NCI-H446 treated with DMSO at 0.1 percent for 48 hours (cell line): Measurements from ENCODE around the gene ANGPTL8.

ENCODE experiments used
- DNase-seq: peaks from one replicate; lab custom pipeline; 2025; lab: John Stamatoyannopoulos, UW

ANGPTL8 gene

DNA sequence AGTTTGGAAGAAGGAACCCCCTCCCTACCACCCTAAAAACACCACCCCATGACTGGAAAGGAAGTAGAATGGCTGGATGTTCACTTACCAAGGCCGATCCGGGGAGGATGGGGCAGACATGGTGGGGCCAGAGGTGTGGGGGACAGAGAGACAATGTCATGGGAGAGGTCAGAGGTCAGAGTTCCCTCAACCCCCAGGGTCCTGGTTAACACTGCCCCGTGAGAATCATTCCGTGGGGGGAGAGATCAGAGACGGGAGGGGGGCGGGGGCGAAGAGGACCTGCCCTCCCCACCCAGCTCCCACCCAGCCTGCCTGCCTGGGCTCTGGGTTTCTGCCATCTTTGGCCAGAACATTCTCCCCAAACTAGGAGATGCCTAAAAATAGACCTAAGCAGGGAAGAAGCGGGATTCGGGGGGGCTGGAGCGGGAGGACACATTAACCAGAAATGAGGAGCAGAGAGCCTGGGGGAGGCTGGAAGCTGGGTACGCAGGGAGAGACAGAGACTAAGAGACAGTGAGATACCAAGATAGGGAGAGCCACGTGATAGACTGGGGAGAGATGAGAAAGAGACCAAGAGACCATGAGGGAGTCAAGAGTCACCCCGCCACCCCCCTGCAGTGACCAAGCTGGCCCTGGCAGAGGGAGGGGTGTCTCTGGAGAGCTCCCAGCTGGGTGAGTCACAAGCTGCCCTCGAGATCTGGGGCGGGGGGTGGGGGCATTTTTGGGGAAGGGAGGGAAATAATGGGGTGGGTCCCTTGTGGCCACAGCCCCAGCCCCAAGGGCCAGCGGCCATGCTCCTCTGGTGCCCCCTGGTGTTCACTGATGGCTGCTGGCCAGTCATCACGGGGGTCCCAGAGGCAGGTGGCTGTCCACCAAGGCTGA lies 36.0 kb upstream of the ANGPTL8 start:
- DNase-seq: no peak

DNA sequence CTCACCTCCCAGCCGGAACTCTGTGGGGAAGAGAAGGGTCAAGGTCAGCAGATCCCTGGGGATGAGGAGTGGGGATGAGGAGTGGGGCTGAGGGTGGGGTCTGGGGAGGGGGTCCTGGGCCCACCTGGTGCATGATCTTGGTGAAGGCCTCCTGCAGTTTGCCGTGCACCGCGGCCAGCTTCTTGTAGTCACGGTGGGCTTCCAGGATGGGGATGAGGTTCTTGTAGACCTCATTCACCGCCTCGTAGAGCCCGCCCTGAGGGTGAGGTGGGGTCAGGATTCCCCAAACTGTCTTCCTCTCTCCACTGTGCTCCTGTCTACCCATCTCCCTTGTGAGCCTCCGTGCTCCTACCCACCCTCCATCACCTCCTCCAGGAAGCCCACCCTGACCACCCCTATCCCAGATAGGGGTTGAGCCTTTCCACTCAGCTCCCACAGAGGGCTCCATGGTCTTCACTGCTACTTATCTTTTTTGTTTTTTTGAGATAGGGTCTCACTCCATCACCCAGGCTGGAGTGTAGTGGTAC lies 35.3 kb upstream of the ANGPTL8 start:
- no peak for DNase-seq

DNA sequence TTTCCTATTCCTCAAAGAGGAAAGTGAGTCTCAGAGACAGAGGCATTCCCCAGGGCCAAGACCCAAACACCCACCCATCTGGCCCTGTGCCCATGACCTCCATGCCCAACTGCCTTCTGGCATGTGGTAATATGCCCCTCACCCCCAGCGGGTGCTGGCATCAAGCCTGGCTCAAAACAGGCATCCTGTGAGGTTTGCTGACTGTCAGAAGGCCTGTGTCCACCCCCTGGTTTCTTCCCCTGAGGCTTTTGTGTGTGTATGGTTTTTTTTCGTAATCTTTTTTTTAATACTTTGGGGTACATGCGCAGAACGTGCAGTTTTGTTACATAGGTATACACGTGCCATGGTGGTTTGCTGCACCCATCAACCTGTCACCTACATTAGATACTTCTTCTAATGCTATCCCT lies 34.5 kb upstream of the ANGPTL8 start:
- no peak for DNase-seq

DNA sequence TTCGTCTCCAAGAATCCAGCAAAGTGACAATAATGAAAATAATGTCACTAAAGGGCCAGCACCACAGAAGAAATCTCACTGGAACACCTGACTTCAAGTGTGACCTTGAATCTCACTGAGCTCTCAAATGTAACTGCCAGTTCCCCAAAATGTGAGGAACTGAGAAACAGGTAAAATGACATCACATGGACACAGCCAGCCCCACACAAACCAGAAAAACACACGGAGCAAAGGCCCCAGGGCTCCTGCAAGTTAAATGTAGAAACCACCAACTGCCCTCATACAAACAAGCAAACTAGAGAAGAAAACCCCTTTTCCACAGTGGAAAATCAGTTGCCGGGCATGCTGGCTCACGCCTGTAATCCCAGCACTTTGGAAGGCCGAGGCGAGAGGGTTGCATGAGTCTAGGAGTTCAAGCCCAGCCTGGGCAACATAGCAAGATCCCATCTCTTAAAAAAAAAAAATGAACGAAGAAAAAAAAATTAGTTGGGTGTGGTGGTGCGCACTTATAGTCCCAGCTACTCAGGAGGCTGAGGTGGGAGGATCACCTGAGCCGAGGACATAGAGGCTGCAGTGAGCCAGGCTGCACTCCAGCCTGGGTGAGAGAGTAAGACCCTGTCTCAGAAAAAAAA lies 33.4 kb upstream of the ANGPTL8 start:
- no peak for DNase-seq

DNA sequence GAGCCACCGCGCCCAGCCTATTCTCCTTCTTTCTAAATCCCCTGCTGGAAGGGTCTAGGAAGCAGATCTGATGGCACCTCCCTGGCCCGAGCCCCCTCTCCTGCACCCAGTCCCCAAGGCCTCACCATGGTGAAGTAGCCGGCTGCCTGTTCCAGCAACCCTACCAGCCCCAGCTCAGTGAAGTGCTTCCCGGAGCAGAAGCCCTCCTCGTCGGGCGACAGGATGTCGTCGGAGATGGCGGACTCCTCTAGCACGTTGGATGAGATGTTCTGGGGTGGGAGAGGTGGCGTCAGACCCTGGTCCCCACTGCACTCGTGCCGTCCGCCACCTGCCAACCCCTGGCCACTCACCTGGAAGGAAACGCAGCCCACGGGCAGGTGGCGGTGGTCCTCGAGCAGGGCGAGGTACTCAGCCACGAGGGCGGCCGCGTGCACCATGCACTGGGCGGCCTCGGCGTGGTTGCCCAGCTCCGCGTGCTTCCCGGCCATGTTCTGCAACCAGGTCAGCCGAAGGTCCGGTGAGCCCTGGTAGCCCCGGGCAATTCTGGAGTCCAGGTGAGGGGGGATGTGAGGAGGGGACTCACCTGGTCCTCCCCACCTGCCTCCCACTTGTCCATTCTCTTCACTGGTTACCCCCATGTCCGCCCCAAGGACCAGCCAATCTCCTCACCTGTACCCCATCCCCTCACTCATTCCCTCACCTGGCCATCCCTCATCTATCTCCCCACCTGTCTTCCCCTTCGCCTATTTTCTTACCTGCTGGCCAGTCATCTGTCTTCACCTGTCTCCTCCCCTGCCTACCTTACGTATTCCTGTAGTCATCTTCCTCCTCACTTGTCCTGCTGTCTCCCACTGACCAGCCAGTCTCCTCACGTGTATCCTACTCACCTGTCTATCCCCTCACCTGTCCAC lies 30.6 kb upstream of the ANGPTL8 start:
- no peak for DNase-seq

DNA sequence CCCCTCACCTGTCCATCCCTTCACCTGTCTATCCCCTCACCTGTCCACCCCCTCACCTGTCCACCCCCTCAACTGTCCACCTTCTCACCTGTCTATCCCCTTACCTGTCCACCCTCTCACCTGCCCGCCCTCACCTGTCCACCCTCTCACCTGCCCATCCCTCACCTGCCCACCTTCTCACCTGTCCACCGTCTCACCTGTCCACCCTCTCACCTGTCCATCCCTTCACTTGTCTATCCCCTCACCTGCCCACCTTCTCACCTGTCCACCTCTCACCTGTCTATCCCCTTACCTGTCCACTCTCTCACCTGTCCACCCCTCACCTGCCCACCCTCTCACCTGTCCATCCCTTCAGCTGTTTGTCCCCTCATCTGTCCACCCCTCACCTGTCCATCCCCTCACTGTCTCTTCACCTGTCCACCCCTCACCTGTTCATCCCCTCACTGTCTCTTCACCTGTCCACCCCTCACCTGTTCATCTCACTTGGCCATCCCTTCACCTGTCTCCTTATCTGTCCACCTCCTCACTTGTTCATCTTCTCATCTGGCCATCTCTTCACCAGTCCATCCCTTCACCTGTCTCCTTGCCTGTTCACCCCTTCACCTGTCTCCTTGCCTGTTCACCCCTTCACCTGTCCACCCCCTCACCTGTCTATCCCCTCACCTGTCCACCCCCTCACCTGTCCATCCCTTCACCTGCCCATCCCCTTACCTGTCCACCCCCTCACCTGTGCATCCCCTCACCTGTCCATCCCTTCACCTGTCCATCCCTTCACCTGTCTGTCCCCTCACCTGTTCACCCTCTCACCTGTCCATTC lies 29.4 kb upstream of the ANGPTL8 start:
- no peak for DNase-seq

DNA sequence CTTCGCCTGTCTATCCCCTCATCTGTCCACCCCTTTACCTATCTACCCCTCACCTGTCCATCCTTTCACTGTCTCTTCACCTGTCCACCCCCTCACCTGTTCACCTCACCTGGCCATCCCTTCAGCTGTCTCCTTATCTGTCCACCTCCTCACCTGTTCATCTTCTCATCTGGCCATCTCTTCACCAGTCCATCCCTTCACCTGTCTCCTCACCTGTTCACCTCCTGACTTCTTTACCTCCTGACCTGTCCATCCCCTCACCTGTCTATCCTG lies 28.8 kb upstream of the ANGPTL8 start:
- no peak for DNase-seq

DNA sequence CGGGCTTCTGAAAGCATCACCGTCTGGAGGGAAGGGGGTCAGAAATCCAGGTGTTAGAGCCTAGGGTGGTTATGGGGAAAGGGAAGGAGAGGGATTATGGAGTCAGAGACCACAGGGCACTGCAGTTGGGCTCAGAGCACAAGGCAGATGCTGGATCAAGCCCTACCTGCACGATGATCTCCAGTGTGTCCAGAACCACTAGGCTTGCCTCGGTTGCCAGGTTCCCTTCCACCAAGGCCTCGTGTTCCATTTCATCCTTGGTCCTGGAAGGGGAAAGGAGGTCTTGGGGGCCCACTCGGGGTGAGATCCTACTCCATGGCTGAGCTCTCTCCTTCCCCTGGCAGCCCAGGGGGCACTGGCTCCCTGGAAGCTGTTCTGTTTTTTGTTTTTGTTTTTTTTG lies 25.0 kb upstream of the ANGPTL8 start:
- no peak for DNase-seq

DNA sequence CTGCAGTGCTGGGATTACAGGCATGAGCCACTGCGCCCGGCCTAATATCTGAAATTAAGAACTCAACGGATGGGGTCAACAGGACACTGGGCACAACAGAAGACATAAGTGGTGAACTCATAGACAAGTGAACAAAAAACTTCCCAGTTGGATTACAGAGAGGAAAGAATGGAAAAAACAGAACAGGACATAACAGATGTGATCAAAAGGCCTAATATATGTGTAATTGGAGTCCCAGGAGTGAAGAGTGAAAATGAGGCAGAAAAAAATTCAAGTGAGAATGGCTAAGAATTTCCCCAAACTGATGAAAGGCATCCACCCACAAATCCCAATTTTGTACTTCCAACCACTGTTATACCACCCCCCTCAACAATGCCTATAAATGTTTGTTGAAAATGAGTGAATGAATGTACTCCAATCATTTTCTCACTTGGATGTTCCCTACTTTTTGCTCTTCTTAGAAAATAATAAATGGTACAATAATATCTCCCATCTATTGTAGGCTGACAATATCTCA lies 18.3 kb upstream of the ANGPTL8 start:
- DNase-seq: no peak

DNA sequence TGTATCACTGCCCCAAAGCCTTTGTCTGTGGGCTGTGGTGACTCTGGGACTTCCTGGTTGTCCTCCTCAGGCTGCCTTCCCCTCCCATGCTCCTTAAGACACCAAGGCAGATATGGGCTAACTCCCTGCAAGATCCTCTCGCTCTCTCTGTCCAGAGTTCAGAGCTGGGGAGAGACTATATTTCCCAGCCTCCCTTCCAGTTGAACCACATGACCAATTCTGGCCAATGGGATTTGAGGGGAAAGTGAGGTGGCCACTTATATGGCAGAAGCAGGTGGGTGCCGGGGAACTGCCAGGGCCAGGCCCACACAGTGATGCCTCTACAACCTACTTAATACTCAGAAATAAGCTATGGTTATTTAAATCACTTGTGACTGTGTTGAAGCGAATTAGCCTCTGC lies 16.2 kb upstream of the ANGPTL8 start:
- DNase-seq: no peak

DNA sequence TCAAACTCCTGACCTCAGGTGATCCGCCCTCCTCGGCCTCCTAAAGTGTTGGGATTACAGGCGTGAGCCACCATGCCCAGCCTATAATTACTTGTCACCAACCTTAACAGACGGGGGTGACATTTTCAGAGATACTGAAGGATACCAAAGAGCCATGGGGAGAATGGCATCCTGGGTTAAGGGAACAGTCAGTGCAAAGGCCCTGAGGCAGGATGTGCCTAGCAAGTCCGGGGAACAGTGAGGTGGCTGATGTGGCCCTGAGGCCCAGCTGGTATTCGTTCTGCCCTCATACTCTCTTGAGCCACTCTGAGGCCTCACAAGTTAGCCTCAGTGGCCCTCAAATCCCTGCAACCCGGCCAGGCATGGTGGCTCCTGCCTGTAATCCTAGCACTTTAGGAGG lies 15.0 kb upstream of the ANGPTL8 start:
- DNase-seq: no peak

DNA sequence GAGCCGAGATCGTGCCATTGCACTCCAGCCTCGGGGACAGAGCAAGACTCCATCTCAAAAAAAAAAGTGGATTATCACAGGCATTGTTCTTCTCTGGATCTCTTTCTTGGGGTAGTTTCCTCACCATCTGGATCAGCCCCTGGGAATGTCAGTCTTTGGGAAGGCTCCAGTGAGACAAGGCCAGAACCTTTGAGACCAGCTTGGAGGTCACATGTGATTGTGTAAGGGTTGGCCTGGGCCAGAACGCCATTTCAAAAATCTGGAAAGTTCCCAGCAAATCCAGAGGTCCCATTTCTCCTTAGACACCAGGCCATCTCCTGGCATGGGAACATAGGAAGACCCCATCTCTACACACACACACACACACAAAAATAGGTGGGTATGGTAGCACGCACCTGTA lies 14.2 kb upstream of the ANGPTL8 start:
- no peak for DNase-seq

DNA sequence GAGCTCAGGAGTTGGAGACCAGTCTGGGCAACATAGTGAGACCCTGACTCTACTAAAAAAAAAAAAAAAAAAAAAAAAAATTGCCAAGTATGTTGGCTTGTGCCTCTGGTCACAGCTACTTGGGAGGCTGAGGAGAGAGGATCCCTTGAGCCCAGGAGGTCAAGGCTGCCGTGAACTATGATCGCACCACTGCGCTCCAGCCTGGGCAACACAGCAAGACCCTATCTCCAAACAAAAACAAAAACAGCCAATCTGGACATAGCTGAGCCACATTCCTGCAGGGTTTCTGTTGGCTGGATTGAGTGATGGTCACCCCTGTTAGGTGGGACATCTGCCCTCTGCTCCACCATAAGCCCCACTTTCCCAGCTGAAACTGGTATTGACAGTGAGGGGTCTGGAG lies 13.6 kb upstream of the ANGPTL8 start:
- DNase-seq: no peak

DNA sequence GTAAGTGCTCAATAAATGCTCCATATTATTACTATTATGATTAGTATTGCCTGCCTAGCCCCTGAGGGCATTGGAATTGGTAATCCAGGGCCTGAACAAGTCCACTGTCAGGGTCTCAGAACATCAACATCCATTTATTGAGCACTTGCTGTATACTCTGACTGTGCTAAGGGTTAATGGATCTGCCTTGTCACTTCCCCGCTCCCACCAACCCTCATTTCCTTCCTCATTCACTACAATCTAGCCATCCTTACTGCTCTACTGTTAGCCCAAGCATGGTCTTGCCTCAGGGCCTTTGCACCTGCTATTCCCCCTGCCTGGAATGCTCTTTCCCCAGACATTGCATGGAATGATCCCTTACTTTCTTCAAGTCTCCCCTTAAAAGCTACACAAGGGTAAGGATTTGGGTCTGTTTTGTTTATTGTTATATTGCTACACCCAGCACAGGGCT lies 12.7 kb upstream of the ANGPTL8 start:
- no peak for DNase-seq

DNA sequence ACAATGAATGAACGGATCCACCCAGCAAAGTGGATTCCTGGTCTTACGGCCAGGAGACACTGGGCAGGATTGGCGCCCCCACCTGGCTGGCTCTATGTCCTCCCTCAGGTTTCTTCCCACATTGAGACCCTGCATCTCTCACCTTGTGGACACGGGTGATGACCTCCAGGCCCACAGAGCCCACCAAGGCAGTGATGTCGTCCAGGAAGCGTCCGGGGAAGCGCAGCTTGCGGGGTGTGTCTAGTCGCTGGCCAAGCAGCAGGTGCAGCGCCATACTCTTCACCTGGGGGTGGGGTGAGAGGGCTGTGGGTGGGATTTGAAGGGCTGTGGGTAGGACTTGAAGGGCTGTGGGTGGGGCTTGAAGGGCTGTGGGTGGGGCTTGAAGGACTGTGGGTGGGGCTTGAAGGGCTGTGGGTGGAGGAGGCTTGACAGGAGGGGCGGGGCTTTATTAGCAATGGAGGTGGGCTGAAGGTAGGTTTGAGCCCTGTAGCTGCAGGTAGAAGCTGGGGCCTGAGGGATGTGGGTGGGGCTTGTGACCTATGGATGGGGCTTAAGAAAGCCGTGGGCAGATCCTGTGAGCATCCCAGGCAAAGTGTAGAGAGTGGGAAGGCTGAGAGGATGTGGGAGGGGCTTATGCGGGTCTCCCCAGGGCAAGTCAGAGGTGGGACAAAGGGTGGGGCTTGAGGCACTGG lies 12.1 kb upstream of the ANGPTL8 start:
- no peak for DNase-seq

DNA sequence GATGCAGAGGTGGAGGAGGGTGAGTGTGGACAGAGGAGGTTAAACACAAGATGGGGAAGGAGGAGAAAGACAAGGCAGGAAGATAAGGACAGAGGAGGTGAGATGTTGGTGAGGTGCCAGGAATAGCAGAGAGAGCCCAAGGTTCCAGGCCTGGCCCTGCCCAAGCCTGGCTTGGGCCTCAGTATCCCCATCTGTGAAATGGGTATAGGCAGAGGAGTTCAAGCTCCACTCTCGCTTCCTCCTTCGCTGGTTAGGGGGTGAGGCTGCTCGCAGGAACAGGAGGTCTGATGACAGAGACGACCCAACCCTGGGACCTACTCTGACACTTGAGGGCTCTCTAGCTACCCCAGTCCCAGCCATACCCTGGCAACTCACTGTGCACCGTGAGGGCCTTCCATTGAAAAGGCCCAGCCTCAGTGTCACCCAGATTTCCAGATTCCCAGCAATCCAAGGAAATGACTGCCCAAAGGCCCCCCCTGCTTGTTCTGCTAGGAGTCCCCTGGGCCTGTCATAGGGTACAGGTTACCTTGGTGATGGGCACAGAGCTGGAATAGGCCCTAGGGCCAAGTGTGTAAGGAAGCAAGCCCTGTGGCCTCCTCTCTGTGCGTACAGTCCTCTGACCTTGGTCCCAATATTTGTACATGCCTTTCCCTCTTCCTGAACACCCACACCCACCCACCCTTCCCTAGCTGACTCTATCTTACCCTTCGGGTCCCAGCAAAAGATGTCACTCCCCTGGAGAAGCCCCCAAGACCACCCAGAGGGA lies 8.6 kb upstream of the ANGPTL8 start:
- no peak for DNase-seq

DNA sequence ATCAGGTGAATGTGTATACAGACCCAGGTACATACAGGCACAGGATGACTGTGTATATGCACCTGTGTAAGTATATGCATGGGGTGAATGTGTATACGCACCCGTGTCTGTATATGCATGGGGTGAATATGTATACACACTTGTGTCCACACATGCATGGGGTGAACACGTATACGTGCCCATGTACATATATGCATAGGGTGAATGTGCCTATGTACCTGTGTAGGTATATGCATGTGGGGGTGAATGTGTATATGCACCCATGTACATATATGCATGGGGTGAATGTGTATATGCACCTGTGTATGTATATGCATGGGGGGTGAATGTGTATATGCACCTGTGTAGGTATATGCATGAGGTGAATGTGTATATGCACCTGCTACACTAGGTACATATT lies 6.9 kb upstream of the ANGPTL8 start:
- DNase-seq: no peak

DNA sequence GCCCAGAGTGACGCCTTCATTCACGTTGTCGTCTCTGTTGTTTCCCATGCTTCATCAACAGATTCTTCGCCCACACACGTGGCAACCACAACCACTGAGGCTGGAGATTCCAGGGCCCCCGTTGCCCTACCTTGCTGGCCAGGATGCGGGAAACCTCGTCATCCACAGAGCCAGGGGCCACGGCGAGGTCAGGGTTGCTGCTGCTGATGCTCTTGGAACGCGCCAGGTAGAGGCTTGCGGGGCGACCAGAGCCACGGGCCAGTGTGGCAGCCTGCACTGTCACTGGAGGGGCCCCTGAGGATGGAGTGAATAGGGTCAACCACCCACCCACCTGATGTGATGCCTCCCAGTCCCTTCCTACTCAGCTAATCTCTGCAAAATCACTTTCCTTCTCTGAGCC lies 6.3 kb upstream of the ANGPTL8 start:
- no peak for DNase-seq

DNA sequence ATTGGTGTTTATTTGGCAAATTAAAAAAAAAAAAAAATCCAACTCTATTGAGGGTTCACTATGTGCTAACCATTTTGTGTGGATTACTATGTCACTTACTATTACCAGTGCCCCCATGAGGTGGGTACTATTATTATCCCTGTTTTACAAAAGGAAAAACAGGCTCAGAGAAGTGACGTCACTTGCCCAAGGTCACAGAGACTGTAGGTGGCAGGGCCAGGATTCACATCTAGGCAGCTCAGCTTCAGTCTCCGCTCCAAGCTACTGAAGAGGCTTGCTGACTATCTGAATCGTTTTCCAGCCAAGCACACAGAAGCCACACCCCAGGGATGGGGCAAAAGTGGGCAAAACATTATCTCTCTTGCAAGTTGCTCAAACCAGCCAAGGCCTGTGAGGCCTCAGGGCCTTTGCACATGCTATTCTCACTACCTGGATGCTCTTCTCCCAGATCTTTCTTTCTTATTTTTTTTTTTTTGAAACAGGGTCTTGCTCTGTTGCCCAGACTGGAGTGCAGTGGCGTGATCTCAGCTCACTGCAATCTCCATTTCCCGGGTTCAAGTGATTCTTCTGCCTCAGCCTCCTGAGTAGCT lies 4.8 kb upstream of the ANGPTL8 start:
- no peak for DNase-seq
